Activated T-helper 1 cell treated with anti-CD3 and anti-CD28 coated beads, Interleukin-12 subunit alpha, Interleukin-12 subunit beta, Interleukin-2, Interleukin-4 antibody, amounts not matched to agents 30 ng/mL and 10 ng/mL and 1 ng/mL, durations not matched to agents 14 hours and 24 hours and 36 hours (primary cell): ENCODE data around the gene EFNA3. TPM values are rescaled to one million over a fixed set of nuclear protein-coding genes. Genes with fewer than 3 reads are reported as not detected.

Source experiments
- DNase-seq: peaks from one replicate; pipeline ENCODE4 v3.0.0; 2021; ENCODE audit warnings: low spot score
- H3K27ac Mint-ChIP-seq: one replicate; pipeline ENCODE4 v1.8.0; 2021; ENCODE audit warnings: mild to moderate bottlenecking, mixed read lengths
- H3K27me3 Mint-ChIP-seq: one replicate; pipeline ENCODE4 v1.8.0; 2022; ENCODE audit warnings: mild to moderate bottlenecking, moderate library complexity, mixed read lengths; ENCODE audit not compliant: insufficient read depth
- H3K36me3 Mint-ChIP-seq: one replicate; pipeline ENCODE4 v1.8.0; 2021; ENCODE audit warnings: low read depth, mixed read lengths
- H3K4me1 Mint-ChIP-seq: one replicate; pipeline ENCODE4 v1.8.0; 2021; ENCODE audit warnings: low read depth, mixed read lengths
- H3K4me3 Mint-ChIP-seq: one replicate; pipeline ENCODE4 v1.8.0; 2021; ENCODE audit warnings: mild to moderate bottlenecking, moderate library complexity, mixed read lengths
- H3K9me3 Mint-ChIP-seq: one replicate; pipeline ENCODE4 v1.8.0; 2021; ENCODE audit warnings: mixed read lengths
- intact Hi-C: fragments of 100-400 bp; cut with micrococcal nuclease; formaldehyde crosslinking; loops from one replicate; pipeline ENCODE4 v1.15.1; 2024
- total RNA-seq: library from RNA; stranded (reverse); gene quantifications from 2 replicates; pipeline ENCODE4 v1.2.3, GENCODE V29; 2022

The EFNA3 gene
- total RNA-seq, result 2.8 and 3.0 TPM in 2 replicates

DNA sequence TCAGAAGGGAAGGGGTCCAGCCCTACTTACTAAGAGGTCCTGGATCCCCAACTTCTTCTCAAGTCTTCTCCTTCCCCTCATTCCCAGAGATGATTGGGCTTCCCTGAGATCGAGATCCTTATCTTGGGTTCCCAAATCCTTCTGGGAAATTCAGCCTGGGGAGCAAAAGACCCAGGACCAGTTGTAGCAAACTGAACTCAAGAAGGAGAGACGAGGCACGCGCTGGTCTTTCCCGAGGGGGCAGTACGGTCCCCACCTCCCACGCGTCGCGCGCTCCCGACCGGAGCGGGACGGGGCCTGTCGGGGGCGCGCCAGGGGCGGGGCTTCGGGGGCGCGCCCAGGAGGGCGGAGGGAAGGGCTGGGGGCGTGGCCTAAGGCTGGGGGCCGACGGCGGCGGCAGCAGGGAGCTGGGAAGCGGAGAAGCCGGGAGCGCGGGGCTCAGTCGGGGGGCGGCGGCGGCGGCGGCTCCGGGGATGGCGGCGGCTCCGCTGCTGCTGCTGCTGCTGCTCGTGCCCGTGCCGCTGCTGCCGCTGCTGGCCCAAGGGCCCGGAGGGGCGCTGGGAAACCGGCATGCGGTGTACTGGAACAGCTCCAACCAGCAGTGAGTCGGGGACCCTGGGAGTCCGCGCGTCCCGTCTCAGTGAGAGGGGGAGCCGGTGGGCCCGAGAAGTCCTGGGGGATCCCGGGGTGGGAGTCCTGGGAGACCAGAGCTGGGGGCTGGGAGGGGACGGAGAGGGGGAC, at the start of gene EFNA3:
TSS of gene EFNA3 (plus strand) at position 369 of the 741 bp plus-strand sequence. CDS start at position 474, 105 bp downstream.
- Mint-ChIP-seq H3K9me3 (no peaks in the 10 kb centered on the region), H3K27me3 (peaks cover 49% of the 10 kb centered on the region), H3K27ac (peak within 1 kb of the TSS; percentile 0), H3K4me3 (peak within 1 kb of the TSS; percentile 67), H3K36me3 (peaks cover 4% of the 10 kb centered on the region), H3K4me1 (peaks cover 37% of the 10 kb centered on the region)
- intact Hi-C loops, result loop anchor here (1.0 kb wide), 1 partner anchor 14 kb away; no protein-coding TSS in a partner anchor
- peak; percentile 61 for DNase-seq

GRCh38 chr1:155029513-155030242, 49.0 kb upstream of the EFNA3 start:
- Mint-ChIP-seq H3K27me3 (peaks cover 11% of the 10 kb centered on the region), H3K27ac (no peak overlapping the region), H3K9me3 (no peaks in the 10 kb centered on the region), H3K36me3 (no peaks in the 10 kb centered on the region), H3K4me1 (no peaks in the 10 kb centered on the region), H3K4me3 (no peak overlapping the region)
- intact Hi-C loops, result no loop called here
- no peak for DNase-seq

GRCh38 chr1:155030243-155030795, 48.3 kb upstream of the EFNA3 start:
- H3K27me3 Mint-ChIP-seq, result peaks cover 14% of the 10 kb centered on the region
- H3K9me3 Mint-ChIP-seq, result no peaks in the 10 kb centered on the region
- intact Hi-C loops, result no loop called here
- no peaks in the 10 kb centered on the region for H3K4me1 Mint-ChIP-seq
- H3K36me3 Mint-ChIP-seq, result no peaks in the 10 kb centered on the region
- no peak for DNase-seq
- no peak overlapping the region for H3K27ac Mint-ChIP-seq
- H3K4me3 Mint-ChIP-seq, result no peak overlapping the region

GRCh38 chr1:155030899-155031298, 47.7 kb upstream of the EFNA3 start:
- Mint-ChIP-seq H3K36me3 (no peaks in the 10 kb centered on the region), H3K4me1 (no peaks in the 10 kb centered on the region), H3K27me3 (peaks cover 8% of the 10 kb centered on the region), H3K9me3 (no peaks in the 10 kb centered on the region), H3K27ac (no peak overlapping the region), H3K4me3 (no peak overlapping the region)
- DNase-seq, result no peak
- intact Hi-C loops, result no loop called here

DNA sequence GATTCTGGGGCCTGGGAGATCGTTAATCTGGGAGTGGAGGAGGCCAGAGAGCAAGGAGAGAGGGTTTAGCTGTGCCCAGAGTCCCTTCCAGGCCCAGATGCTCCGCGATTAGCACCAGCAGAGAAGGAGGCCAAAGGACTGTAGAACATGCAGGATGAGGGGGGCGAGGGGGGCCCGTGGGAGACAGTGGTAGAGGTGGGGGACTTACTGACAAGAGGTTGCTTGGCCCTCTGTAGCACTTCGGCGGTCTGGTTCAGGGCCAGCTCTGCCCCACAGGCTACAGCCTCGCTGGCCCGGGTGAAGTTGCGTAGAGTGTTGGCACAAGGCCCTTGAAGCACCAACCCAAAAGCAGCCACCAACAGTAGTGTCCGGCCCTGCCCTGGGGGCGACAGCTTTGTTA, 45.8 kb upstream of the EFNA3 start:
- Mint-ChIP-seq H3K27me3 (peaks cover 14% of the 10 kb centered on the region), H3K4me3 (no peak overlapping the region), H3K27ac (no peak overlapping the region), H3K4me1 (no peaks in the 10 kb centered on the region), H3K36me3 (no peaks in the 10 kb centered on the region), H3K9me3 (no peaks in the 10 kb centered on the region)
- intact Hi-C loops, result no loop called here
- DNase-seq, result no peak

DNA sequence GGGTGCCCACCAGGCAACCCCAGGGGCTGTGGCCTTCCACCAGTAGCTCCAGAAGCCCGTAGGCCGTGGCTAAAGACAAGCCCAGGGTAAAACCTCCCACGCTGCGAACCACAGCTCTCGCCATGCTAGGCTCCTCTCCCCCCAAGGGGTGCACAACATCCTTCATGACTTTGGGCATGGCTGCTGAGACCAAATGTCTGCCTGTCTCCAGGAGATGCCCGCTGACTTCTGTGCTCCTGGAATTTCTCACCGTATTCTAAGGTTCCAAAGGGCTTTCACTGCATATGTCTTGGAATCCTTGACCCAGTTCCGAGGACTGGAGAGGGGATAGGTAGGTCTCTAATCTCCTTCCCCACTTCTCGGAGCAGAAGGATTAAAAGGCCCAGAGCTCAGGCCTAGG, 45.1 kb upstream of the EFNA3 start, which contains the start of the genes DCST1 and DCST2:
TSS of gene DCST1 (plus strand) at position 301 of the 400 bp plus-strand sequence. CDS start 213 bp downstream, outside the sequence.
TSS of gene DCST2 (minus strand) at position 258 of the 400 bp plus-strand sequence. CDS start at position 178, 80 bp downstream.
- Mint-ChIP-seq H3K36me3 (no peaks in the 10 kb centered on the region), H3K9me3 (no peaks in the 10 kb centered on the region), H3K4me1 (no peaks in the 10 kb centered on the region), H3K27me3 (peaks cover 14% of the 10 kb centered on the region), H3K27ac (no peak within 1 kb of the TSS), H3K4me3 (no peak within 1 kb of the TSS)
- intact Hi-C loops, result no loop called here
- DNase-seq, result no peak

DNA sequence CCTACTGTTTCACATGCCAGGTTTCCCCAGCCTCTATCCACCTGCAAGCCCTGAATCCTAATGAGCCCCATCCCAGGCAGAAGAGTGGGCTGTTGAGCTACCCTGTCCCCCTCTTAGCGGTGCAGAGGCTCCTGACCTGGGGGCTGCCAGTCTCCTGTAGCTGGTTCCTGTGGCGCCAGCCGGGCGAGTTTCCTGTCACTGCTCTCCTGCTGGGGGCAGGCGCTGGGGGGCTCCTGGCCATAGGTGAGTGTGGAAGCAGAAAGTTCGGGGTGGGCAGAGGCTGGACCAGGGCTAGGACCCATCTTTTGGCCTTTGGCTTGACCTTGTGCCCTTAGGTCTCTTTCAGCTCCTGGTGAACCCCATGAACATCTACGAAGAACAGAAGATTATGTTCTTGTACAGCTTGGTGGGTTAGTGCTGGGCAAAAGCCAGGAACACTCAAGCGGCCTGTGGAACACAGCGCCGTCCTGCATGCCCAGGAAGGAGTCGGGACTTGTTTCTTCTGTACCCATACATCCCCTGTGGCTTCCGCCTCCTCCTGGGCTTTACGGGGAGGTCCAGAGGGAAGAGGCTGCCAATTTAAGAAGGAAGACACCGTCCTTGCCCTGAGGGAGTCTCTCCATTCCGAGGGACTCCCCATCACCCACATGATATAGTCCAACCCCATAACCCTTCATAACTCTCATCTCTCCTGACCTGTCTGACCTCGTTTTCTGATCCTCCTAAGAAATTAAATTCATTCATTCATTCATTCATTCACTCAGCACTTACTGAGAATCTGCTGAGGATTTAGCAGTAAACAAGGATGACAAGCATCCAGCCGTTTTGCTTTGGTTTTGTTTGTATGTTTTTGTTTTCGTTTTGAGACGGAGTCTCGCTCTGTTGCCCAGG, 44.1 kb upstream of the EFNA3 start:
- Mint-ChIP-seq H3K9me3 (no peaks in the 10 kb centered on the region), H3K27ac (no peak overlapping the region), H3K4me1 (no peaks in the 10 kb centered on the region), H3K36me3 (no peaks in the 10 kb centered on the region), H3K27me3 (peaks cover 15% of the 10 kb centered on the region), H3K4me3 (no peak overlapping the region)
- intact Hi-C loops, result no loop called here
- DNase-seq, result no peak

- intact Hi-C loops, result no loop called here
- H3K36me3 Mint-ChIP-seq, result no peaks in the 10 kb centered on the region
- no peak overlapping the region for H3K27ac Mint-ChIP-seq
- no peak for DNase-seq
- H3K4me1 Mint-ChIP-seq, result no peaks in the 10 kb centered on the region
- H3K4me3 Mint-ChIP-seq, result no peak overlapping the region
- peaks cover 18% of the 10 kb centered on the region for H3K27me3 Mint-ChIP-seq
- H3K9me3 Mint-ChIP-seq, result no peaks in the 10 kb centered on the region
These were observed 42.7 kb upstream of the EFNA3 start for GRCh38 chr1:155035936-155036335.

DNA sequence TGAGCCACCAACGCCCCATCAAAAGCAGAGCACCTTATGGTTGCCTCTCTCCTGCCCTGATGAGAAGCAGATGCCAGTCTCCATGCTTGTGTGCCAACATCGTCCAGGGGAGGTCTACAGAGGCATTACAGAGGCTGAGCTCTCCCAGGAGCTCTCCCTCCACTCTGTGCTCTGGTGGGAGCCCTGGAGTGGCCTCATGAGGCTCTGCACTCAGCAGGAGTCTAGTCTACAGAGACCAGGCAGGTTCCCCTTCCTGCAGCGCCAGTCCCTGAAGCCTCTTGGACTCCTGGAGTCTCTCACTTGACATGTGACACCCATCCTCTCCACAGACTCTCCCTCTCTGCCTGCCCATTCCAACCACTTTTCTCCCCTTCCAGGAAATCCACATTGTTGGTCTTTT, 41.6 kb upstream of the EFNA3 start:
- DNase-seq, result no peak
- Mint-ChIP-seq H3K9me3 (no peaks in the 10 kb centered on the region), H3K27ac (no peak overlapping the region), H3K27me3 (peaks cover 18% of the 10 kb centered on the region), H3K4me1 (no peaks in the 10 kb centered on the region), H3K4me3 (no peak overlapping the region), H3K36me3 (no peaks in the 10 kb centered on the region)
- intact Hi-C loops, result no loop called here

GRCh38 chr1:155037851-155038441, 40.7 kb upstream of the EFNA3 start:
- no peak overlapping the region for H3K27ac Mint-ChIP-seq
- H3K9me3 Mint-ChIP-seq, result no peaks in the 10 kb centered on the region
- H3K36me3 Mint-ChIP-seq, result no peaks in the 10 kb centered on the region
- DNase-seq, result no peak
- H3K27me3 Mint-ChIP-seq, result peaks cover 20% of the 10 kb centered on the region
- no peak overlapping the region for H3K4me3 Mint-ChIP-seq
- H3K4me1 Mint-ChIP-seq, result no peaks in the 10 kb centered on the region
- intact Hi-C loops, result no loop called here

DNA sequence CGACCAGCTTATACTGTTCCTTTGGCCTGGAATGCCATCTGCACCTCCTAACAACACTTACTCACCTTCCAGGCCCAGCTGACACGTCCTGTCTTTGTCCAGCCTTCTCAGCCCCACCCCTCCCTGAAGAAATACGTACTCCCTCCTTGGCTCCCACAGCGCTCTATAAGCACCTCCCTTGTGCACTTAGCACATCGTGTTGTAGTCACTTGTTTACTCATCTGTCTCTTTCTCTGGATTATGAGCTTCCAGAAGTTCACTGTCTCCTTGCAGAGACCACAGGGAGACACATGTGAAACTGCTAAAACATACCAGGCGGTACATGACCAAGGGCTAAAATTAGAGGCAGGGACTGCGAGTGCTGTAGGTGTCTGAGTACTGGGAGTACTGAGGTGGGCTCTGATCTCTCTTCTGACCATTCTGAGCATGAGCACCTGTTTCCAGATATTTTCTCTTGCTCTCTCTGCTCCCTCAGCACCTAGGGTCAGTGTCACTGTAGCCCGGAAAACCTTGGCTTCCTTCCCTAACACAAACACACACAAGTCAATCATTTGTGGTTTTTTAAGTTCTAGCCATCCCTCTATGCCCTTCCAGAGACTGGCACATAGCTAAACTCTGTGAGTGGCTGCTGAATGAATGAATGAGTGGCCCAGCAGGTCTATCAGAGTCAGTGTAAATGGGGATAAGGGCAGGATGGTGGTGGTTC, 39.9 kb upstream of the EFNA3 start:
- Mint-ChIP-seq H3K9me3 (no peaks in the 10 kb centered on the region), H3K4me1 (no peaks in the 10 kb centered on the region), H3K4me3 (no peak overlapping the region), H3K36me3 (no peaks in the 10 kb centered on the region), H3K27ac (no peak overlapping the region), H3K27me3 (peaks cover 21% of the 10 kb centered on the region)
- intact Hi-C loops, result no loop called here
- DNase-seq, result no peak

DNA sequence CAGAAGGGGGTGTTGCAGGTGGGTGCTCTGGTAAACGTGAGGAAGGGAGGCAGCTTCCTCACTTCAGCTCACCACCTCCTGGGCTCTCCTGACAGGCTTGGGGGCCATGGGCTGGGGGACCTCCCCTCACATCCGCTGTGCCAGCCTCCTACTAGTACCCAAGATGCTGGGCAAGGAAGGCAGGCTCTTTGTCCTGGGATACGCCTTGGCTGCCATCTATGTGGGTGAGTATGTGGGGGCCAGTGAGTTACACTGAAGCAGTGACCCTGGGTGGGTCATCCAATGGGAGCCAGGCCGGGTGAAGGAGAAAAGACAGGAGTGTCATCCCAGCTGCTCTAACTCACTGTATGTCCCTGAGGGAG, 39.3 kb upstream of the EFNA3 start:
- Mint-ChIP-seq H3K9me3 (no peaks in the 10 kb centered on the region), H3K4me3 (no peak overlapping the region), H3K27me3 (peaks cover 21% of the 10 kb centered on the region), H3K4me1 (peaks cover under 1% of the 10 kb centered on the region), H3K27ac (no peak overlapping the region), H3K36me3 (no peaks in the 10 kb centered on the region)
- no peak for DNase-seq
- intact Hi-C loops, result no loop called here
